Renal pelvis (tissue), 4 donors: ENCODE results near the gene INHBB. TPM values are rescaled to one million over a fixed set of nuclear protein-coding genes. Genes with fewer than 3 reads are reported as not detected.

ENCODE experiments used
- DNase-seq: peaks from one replicate; pipeline ENCODE4 v3.0.0-alpha.2; 2013
- polyA plus RNA-seq, 3 donors: library from polyadenylated mRNA; unstranded; fragments of 120-200 nt; gene quantifications; one replicate each; pipeline ENCODE4 v1.2.1, GENCODE V29; 2013; ENCODE audit not compliant: insufficient read length in 3 of 3

Gene INHBB
- polyA plus RNA-seq, 3 donors = 0.06 TPM; not detected in 1

DNA sequence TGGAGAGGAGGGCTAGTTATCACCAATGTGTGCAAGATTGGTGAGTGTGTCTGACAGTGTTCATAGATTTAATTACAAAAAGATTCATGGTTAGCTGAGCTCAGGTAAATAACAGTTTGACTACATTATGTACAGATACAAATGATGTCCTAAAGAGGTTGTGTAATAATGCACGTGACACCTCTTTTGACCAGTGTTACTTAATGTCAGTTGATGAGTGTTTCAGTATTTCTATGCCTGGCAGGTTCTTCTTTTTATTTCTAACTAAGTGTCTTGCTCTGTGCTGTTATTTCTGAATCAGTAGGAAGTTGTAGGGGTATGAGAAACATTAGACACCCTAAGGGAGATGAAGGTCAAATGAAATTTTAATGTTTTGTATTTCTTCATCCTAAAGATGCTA is 7.9 kb upstream of the INHBB start:
- DNase-seq = no peak

DNA sequence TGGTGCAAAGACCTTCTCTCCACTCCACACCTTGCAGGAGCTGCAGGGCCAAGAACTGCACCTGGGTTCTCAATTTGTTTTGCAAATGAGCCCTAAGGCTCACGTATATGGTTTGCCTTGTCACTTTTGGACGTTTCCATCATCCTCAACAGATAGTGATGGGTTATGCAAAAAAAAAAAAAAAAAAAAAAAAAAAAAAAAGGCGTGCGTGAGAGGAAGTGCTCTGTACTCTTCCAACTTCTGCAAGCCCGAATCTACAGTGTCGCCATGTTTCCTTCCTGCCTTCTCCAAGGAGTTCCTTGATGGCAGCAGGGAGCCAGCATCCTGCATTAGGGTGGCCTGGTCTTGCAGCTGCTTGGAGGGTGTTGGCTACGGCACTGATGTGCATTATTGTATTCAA is 4.0 kb upstream of the INHBB start:
- DNase-seq = no peak

DNA sequence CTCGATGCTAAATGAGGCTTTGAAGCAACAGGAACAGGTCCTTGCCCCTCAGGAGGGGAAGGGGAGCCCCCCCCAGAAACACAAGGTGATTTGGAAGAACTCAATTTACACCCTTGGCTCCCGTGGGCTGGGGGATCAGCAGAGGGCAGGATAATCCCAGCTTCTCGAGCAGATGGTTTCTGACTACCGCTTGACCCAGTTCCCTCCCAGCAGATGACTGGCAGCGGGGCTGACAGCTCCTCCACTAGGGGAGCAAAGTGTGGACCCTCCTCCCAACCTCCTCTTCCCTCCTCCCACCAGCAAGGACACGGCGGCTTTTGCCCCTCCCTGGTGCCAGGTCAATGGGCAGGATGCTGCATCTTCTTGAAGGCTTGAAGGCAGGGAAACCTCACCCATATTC is 3.5 kb upstream of the INHBB start:
- no peak for DNase-seq

DNA sequence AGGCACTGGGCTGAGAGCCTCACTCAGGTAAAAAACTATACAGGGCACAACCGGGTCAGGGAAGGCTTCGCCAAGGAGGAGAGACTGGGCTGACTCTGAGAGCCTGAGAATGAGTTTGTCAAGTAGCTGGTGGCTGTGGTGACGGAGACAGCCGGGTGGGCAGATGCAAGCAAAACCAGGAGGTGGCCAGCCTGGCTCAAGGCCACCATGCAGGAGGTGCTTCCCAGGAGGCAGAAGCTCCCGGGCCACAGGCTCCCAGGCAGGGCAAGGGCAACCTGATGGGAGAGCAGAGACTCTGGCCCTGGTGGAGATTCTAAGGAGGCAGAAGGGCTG is 2.9 kb upstream of the INHBB start:
- no peak for DNase-seq

DNA sequence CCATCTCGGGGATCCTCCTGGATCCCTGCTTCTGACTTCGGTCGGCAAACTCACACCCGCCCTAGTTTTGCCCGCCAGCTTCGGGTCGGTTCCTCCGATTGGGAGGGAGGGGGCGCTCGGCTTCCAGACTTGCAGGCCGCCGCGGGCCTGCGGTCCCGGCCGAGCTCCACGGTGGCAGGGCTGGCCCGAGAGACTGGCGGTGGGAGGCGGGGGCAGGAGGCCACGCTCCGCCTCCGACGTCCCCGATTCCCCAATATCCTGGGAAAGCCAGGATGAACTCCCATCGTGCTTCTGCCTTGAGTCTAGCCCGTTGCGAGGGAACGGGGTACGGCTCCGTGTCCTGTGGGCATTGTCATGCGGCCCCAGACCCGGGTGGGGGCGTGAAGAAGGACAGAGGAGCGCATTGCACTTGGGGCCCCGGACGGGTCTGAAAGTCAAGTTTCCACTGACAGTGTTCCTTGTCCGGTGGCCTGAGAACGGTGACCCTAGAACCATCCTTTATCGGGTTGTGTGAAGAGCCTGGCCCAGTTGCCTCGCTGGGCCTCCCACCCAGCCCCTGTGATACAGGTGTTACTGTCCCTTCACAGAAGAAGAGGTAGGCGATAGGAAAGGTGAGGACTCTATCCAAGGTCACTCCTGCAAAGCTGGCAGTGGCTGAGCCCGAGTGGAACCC is 2.4 kb upstream of the INHBB start:
- peak; percentile 70 for DNase-seq

GRCh38 chr2:120344214-120344975 is 1.5 kb upstream of the INHBB start:
- no peak for DNase-seq

DNA sequence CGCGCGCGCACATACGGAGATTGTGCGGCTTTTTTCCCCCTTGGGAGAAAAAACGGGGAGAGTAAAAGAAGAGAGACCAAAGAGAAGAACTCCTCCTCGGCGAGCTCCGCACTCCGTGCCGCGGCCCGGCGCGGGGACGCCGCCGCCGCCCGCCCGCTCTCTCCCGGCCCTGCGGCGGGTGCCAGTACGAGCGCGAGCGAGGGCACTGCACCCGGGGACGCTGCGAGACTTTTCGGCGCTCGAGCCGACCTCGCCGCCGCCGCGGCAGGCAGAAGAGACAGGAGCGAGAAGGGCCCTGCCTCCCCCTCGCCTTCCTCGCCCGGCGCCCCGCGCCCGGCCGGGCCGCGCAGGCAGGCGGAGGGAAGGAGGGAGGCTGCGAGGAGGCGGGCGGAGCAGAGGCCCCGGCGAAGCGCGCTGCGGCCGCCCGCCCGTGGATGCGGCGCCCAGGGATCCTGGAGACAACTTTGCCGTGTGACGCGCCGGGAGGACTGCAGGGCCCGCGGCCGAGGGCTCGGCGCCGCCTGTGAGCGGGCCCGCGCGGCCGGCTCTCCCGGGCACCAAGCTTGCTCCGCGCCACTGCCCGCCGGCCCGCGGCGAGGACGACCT is 857 bp upstream of the INHBB start:
- DNase-seq = no peak

DNA sequence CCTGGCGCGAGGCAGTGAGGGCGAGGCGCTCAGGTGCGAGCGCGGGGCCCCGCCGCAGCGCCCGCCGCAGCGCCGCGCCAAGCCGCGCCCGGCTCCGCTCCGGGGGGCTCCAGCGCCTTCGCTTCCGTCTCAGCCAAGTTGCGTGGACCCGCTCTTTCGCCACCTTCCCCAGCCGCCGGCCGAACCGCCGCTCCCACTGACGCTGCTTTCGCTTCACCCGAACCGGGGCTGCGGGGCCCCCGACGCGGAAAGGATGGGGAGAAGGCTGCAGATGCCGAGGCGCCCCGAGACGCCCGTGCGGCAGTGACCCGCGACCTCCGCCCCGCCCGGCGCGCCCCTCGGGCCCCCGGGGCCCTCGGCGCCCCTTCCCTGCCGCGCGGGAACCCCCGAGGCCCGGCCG is 328 bp upstream of the INHBB start:
- no peak for DNase-seq

DNA sequence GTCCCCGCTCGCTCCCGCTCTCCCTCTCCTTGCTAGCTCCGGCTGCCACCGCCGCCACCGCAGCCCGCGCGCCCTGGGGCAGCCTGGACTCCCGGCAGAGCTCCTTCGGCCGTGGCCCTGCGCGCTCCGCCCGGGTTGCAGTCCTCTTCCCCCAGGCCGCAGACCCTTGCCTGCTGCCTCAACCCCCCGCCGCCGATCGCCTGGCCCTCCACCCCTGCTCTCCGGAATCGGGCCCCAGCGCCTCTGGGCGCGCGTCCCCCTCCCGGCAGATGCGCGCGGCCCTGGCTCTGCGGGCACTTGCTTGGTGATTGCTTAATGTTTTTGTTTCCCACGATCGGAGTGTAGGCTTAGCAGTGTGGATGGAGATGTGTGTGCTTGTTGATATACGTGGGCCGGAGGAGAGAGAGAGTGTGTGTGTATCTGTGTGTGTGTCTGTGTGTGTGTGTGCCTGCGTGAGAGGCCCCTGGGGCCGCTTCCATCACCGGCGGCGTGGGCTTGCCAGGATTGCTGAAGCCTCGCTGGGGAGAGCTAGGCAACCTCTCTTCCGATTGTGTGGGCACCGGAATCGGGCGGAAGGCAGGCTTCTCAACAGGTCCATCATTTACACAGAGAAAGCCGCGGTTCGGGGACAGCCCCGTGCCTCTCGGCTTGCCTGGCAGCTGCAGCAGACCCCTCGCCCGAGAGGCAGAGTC is 877 bp downstream of the INHBB start:
- DNase-seq = no peak

DNA sequence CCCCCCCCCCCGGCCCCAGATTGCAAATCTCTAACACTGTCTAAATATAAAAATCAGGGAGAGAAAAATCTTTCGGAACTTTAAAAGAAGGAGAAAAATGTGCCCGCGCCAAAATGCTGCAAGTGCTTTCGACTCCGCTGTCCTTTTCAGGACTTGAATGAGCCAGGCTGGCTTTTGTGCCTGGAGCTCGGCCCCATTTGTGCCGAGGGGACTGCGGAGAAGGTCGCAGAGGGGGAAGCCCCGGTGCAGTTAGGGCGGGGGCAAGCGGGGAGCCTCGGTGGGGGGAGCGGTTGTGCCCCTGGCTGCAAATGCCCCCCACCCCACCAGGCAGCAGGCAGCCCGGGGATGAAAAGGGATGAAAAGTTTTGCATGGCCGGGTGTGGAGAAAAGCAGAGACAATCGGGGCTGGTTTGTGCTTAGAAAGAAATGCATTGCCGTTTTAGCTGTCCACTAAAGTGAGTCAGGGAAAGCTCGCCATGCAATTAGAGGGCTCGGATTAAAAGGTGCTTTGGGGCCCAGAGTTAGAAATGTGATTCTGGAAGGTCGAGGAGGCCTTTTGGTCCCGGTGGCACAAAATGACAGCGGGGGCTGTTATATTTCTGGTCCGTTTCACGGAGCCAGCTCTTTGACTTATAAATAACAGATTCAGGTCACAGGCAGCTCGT is 1.6 kb downstream of the INHBB start:
- no peak for DNase-seq

DNA sequence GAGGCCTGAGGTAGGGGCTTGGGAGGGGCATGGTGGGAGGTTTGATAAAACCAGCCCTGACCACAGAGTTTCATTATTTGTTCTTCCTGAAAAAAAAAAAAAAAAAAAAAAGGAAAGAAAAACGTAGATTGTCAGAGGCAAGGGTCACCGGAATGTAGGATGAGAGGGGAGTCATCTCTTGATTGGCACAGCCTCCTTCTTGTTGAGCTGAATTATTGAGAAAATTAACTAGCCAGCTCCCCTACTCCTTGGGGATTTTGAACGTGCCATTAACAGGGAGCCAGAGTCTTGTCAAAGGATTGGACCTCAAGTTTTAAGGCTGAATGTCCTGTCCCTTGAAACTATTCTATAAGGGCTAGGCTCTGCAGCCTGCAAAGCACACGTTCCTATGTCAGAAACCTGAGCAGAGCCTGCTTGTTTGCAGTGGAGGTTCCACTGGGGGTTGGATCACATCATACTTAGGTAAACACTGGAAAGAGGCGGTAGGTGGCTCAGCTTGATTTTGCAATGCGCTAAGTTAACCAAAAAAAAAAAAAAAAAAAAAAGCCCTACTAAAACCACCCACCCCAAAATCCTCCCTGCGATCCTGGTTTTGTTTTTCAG is 2.3 kb downstream of the INHBB start:
- DNase-seq = no peak

DNA sequence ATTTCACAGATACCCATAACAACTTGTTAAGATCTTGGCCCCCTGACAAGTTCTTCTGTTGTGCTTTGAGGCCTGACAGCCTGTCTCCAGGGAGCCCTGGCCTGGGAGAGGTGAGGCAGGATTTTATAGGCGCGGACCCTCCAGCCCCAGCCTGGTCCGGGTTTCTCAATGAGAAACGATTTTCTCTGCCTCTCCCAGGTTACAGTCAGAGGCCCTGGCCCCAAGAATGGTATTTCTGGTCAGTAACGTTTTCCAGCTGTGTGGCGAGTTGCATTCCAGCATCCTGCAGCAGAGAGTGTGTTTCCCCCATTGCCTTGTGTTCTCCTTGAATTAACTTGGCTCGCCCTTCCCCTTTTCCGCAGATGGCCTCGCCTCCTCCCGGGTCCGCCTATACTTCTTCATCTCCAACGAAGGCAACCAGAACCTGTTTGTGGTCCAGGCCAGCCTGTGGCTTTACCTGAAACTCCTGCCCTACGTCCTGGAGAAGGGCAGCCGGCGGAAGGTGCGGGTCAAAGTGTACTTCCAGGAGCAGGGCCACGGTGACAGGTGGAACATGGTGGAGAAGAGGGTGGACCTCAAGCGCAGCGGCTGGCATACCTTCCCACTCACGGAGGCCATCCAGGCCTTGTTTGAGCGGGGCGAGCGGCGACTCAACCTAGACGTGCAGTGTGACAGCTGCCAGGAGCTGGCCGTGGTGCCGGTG is 3.0 kb downstream of the INHBB start:
- DNase-seq = no peak

DNA sequence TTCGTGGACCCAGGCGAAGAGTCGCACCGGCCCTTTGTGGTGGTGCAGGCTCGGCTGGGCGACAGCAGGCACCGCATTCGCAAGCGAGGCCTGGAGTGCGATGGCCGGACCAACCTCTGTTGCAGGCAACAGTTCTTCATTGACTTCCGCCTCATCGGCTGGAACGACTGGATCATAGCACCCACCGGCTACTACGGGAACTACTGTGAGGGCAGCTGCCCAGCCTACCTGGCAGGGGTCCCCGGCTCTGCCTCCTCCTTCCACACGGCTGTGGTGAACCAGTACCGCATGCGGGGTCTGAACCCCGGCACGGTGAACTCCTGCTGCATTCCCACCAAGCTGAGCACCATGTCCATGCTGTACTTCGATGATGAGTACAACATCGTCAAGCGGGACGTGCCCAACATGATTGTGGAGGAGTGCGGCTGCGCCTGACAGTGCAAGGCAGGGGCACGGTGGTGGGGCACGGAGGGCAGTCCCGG is 3.5 kb downstream of the INHBB start:
- no peak for DNase-seq

DNA sequence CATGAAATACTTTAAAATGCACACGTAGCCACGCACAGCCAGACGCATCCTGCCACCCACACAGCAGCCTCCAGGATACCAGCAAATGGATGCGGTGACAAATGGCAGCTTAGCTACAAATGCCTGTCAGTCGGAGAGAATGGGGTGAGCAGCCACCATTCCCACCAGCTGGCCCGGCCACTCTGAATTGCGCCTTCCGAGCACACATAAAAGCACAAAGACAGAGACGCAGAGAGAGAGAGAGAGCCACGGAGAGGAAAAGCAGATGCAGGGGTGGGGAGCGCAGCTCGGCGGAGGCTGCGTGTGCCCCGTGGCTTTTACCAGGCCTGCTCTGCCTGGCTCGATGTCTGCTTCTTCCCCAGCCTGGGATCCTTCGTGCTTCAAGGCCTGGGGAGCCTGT is 4.1 kb downstream of the INHBB start:
- no peak for DNase-seq

- no peak for DNase-seq
Measured at GRCh38 chr2:120350801-120351320, 4.9 kb downstream of the INHBB start.

DNA sequence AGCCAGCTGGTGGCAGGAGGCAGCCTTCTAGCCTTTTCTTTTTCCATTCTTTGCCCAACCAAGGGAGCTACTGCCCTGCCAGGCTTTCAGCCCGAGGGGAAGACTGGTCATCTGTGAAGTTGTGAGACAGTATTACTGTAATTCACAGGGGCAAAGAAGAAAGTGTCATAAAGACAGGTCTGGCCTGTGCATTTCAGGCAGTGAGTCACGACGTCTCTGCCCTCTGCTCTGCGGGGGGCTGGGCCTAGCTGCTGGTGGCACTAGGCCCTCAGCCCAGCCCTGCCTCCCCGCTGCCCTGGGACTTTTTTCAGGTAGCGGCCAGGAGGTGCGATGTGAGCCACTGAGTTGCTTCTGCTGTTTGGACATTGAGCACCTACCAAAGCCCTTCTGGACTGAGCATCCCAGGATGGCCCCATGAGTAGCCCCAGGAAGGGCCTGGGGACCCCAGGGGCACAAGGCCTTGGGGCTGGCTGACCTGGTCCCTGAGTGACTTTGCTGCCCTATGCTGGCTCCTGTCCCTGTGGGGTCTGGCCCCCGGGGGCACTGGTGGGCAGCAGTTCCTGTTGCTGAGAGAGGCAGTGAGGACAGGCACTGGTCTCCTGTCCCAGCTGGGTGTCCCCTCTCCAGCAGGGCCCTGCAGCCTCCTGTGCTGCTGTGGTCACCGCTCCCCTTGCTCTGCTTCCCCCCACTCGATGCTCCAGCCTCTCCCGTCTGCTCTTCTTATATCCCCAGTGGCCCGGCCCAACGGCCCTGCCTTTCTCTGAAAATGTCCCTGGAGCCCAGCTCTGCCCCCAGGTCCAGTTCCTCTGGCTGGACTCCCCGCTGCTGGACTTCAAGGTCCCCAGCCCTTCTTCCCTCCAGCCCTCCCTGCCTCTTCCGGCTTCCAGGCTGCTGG is 7.0 kb downstream of the INHBB start:
- no peak for DNase-seq

DNA sequence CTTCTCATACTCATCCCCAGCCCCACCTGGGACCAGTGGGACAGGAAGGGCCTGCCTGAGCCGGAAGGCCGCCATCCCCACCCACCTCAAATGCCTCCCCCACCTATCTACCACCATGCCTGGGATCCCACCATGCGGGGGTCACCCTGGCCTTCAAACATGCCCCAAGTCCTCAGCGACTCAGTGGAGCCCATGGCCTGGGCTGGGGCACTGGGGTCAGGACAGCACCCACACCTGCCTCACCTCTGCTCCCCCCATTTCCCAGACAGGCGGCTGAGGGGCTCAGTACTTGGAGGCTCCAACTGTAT is 7.6 kb downstream of the INHBB start:
- no peak for DNase-seq

GRCh38 chr2:120353931-120354330 is 8.0 kb downstream of the INHBB start:
- no peak for DNase-seq

- DNase-seq = no peak
Measured at GRCh38 chr2:120354467-120354866, 8.5 kb downstream of the INHBB start.
